ENCODE data around the gene CD320.

DNA sequence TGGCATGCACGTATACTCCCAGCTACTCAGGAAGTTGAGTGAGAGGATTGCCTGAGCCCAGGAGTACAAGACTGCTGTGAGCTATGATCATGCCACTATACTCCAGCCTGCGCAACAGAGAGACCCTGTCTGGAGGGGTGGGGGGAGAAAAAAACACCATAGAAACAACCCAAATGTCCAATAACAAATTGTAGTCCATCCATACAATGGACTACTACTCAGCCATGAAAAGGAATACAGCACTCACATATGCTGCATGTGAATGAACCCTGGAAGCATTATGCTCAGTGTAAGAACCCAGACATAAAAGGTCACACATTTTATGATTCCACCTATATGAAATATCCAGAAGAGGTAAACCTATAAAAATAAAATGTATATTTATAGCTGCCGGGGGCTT is 42.3 kb downstream of the CD320 start:
- TF ChIP-seq, protein P1, sequence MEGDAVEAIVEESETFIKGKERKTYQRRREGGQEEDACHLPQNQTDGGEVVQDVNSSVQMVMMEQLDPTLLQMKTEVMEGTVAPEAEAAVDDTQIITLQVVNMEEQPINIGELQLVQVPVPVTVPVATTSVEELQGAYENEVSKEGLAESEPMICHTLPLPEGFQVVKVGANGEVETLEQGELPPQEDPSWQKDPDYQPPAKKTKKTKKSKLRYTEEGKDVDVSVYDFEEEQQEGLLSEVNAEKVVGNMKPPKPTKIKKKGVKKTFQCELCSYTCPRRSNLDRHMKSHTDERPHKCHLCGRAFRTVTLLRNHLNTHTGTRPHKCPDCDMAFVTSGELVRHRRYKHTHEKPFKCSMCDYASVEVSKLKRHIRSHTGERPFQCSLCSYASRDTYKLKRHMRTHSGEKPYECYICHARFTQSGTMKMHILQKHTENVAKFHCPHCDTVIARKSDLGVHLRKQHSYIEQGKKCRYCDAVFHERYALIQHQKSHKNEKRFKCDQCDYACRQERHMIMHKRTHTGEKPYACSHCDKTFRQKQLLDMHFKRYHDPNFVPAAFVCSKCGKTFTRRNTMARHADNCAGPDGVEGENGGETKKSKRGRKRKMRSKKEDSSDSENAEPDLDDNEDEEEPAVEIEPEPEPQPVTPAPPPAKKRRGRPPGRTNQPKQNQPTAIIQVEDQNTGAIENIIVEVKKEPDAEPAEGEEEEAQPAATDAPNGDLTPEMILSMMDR (optimal IDR thresholded peaks at IDR 0.05 in 1 of 3, IDR thresholded peaks at IDR 0.05 in 1 of 3, conservative IDR thresholded peaks at IDR 0.05 in 1 of 3; ENCODE audit: extremely low read depth in 1 of 3, insufficient read depth in 2 of 3, low read length in 3 of 3) = no peak
- no peak for TF ChIP-seq EZH2 (IDR thresholded peaks at IDR 0.05; ENCODE audit: low read length)

All from keratinocyte (primary cell).